ENCODE results near the gene ZFP36L1.
"Not testable (repeated sequence)": the region's sequence is repeated elsewhere in the genome, so short reads cannot be mapped to it uniquely, and the experiment has no call there.

Gene ZFP36L1

GRCh38 chr14:68770553-68771286 lies 22.1 kb downstream of the ZFP36L1 start:
- peak in 2 of 10 donors; percentile 26 to 29 for DNase-seq
- intact Hi-C loops (cut with DNase I), result no loop called here

DNA sequence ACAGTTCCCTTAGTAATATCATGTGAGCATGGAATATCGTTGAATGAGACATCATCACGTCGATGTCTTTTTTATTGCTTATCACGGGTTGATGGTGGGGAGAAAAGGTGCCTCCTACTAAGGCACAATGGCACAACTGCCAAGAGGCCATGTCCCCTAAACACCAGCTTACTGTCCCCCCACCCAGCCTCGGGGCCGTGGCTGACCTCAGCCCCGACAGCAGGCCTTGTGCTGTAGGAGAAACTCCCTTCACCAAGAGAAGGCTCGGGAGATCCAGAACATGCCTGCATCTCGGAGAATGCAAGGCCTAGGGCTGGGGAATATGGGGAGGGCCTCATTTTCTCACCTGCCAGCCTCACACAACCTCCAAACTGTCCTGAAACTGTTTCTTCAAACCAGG lies 22.8 kb downstream of the ZFP36L1 start:
- peak in 2 of 10 donors; percentile 15 to 42 for DNase-seq
- intact Hi-C loops (cut with DNase I), result no loop called here

GRCh38 chr14:68768316-68768715 lies 24.6 kb downstream of the ZFP36L1 start:
- DNase-seq, result peak in 2 of 10 donors; percentile 35 to 70

DNA sequence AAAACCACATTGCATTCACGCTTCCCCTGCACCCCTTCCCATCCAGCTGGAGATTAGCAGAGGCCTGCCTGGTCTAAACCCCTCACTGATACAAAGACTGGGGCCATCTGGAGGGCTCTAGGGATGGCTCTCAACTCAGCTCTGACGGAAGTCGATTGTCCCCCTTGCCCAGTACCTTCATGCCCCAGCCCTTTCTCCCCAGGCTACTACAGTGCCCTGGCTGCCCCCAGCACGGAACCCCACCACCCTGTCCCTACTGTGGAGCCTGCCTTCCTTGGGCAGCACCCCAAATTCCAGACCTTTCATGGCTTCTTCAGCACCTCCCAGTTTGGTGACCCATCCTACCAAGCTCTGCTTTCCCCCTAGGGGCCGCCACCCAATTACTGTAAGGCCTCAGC lies 25.6 kb downstream of the ZFP36L1 start:
- intact Hi-C loops (cut with DNase I), result no loop called here
- peak in 1 of 10 donors; percentile 38 for DNase-seq

More at GRCh38 chr14:68768316-68768715, 24.6 kb downstream of the ZFP36L1 start:
- intact Hi-C loops (cut with DNase I), result no loop called here

DNA sequence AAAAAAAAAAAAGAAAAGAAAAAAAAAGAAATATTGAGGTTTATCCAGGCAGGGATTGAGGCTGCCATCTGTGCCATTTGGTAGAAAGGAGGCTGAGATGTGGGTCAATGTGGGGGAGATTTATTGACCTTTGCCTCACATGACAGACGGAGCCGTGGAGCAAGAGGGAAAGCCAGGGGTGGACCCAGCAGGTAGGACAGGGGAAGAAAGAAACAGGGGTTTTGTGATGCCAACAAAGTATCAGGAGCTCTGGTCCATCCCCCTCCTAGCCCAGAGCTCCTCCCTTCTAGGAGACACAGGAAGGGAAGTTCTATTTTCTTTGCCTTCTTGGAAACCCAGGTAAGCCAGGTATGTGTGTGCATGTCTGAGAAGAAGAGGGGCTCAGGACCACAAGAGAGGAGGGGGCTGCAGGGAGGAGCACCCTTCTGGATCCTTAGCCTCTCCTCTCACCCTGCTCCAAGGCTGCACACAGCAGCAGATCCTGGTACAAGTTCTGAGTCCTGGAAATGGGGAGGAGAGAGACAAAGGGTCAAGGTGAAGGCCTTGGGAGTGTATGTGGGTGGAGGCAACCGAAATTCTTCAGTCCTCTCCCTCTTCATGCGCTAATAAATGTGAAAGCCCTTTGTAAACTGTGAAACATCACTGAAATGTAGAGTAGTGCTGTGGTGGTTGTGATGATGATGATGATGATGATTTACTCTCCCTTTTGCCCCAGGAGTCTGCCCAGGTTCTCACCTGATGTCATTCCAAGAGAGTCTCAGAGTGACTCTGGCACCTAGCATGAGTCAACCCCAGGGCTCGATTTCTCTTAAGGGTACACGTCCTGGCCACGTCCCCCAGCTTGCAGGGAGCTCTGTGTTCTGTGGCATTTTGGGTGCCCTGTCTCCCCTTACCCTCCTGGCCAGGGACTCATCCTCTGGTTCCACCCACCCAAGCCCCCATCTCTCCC lies 26.3 kb downstream of the ZFP36L1 start:
- DNase-seq, result peak in 1 of 10 donors; percentile 46
- intact Hi-C loops (cut with DNase I), result no loop called here

- intact Hi-C loops (cut with DNase I), result not testable (repeated sequence)
- peak in 1 of 10 donors; percentile 4 for DNase-seq
These were observed 29.0 kb downstream of the ZFP36L1 start for GRCh38 chr14:68763843-68764242.

DNA sequence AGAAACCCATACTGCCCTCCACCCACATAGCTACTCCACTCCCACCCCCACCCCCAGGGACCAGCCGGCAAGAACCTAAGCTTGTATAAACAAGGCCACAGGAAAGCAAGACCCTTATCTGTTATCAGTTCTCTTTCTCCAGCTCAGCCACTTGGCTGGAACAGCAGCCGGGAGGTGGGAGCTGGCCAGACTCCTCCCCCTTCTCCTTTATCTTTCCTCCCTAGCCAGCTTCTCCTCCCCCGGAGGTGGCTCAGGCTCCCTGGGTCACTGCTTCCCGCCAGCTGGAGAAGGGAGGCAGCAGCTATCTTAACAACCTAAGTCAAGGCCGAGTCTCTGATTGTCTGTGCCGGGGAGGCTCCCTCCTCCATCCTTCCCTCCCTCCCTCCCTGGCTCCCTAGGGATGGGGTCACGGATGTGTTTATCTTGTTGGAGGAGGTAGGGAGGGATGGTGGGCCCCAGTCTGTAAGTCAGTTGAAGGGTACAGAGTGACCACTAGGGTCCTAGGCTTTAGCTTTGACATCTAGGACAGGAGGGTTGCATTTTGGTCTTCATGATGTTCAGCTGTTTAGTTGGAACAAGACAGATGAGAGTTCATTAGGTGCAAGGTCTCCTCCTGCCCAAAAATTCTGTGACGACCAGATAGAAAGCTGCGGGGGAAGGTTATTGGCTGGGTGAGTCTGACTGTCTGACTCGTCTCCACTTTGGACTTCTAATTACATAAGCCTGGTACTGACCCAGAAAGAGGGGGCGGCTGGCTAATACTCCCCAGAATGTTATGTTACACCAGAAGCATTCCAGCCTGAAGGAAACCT lies 29.7 kb downstream of the ZFP36L1 start:
- DNase-seq, result peak in 1 of 10 donors; percentile 38
- intact Hi-C loops (cut with DNase I), result no loop called here

DNA sequence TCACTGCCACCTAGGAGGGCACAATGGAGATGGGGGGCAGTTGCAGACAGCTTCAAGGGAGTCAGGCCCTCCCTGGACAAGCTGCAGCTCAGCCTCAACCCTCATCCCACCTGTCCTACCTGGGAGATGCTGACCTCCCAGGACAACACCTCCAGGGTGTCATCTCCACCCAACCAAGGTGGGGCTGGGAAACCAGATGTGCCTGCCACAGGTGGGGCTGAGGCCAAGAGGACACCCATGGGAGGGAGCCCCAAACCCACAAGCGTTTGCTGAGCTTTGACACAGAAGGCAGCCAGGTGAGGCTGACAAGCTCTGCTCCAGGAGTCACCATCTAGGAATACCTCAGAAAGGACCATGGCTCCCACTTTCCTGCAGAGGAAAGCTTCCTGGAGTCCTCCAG lies 31.5 kb downstream of the ZFP36L1 start:
- DNase-seq, result peak in 1 of 10 donors; percentile 74
- intact Hi-C loops (cut with DNase I), result no loop called here

DNA sequence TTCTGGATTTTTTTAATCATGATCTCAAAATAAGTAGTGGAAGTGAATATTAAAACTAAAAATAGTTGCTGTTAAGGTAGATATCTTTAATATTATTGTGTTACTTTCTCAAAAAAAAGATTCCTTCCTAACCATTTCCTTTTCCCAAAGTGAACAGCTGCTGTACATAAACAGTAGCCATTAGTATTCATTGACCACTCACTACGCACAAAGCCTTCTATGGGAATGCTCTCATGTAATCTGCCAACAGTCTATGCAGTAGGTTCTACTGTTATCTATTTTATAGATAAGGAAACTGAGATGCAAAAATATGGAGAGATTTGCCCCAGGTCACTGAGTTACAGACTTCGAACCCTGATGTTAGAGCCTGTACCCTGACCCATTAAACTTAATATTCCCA lies 32.1 kb downstream of the ZFP36L1 start:
- intact Hi-C loops (cut with DNase I), result no loop called here

DNA sequence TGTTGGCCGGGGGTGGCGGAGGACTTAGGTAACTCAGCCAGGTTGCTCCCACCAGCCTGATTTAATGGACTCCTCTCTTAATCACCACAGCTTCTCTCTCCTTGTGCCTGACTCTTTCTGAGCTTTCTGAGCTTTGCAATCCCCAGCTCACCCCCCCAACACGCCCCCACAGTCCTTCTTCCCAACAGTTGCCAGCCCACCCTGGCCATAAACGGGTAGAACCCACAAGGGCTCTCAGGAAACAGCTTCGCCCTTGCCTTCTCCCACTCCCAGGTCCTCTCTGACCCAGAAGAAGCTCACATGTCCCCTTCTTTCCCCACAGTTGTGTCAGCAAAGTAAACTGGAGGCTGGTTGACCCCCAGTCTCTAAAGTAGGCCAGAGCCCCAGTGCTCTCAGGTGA lies 32.9 kb downstream of the ZFP36L1 start:
- peak in 1 of 10 donors; percentile 16 for DNase-seq
- intact Hi-C loops (cut with DNase I), result no loop called here

More for the DNA sequence above, 32.1 kb downstream of the ZFP36L1 start:
- no peak for DNase-seq

- DNase-seq, result no peak
- intact Hi-C loops (cut with DNase I), result no loop called here
These were observed 33.8 kb downstream of the ZFP36L1 start for GRCh38 chr14:68759017-68759560.

DNA sequence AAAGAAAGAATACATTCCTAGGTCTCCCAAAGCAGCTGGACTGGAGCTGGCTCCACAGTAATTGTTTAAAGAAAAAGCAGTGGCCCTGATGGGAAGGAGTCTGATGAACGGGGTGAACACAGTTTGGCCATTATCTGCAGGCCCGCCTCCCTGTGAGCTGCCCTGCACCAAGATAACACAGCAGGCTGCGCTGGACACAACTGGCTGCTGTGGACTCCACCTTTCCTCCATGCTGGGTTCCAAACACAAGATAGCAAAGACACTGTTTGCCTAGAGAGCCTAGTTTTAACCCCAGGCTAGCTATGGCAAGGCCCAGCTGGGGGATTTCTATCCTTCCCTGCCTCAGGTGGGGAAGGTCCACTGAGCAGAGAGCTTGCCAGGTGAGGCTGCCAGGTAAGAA lies 34.6 kb downstream of the ZFP36L1 start:
- intact Hi-C loops (cut with DNase I), result no loop called here
- no peak for DNase-seq

GRCh38 chr14:68757618-68758081 lies 35.2 kb downstream of the ZFP36L1 start:
- no peak for DNase-seq

GRCh38 chr14:68756734-68757133 lies 36.1 kb downstream of the ZFP36L1 start:
- intact Hi-C loops (cut with DNase I), result no loop called here
- DNase-seq, result no peak

More at GRCh38 chr14:68757618-68758081, 35.2 kb downstream of the ZFP36L1 start:
- intact Hi-C loops (cut with DNase I), result no loop called here

GRCh38 chr14:68756000-68756481 lies 36.8 kb downstream of the ZFP36L1 start:
- intact Hi-C loops (cut with DNase I), result no loop called here
- no peak for DNase-seq

- intact Hi-C loops (cut with DNase I), result no loop called here
- DNase-seq, result no peak
These were observed 37.9 kb downstream of the ZFP36L1 start for GRCh38 chr14:68755016-68755353.

GRCh38 chr14:68753690-68754089 lies 39.2 kb downstream of the ZFP36L1 start:
- intact Hi-C loops (cut with DNase I), result no loop called here
- no peak for DNase-seq

- intact Hi-C loops (cut with DNase I), result no loop called here
- DNase-seq, result peak in 1 of 10 donors; percentile 6
These were observed 40.4 kb downstream of the ZFP36L1 start for GRCh38 chr14:68752271-68753006.

Measured in posterior cingulate gyrus (tissue), 11 donors.